Gastroesophageal sphincter (tissue), 4 donors: Measurements from ENCODE around the gene POLR1E. TPM values are rescaled to one million over a fixed set of nuclear protein-coding genes. Genes with fewer than 3 reads are reported as not detected.

ENCODE experiments used
- ATAC-seq: fragments of 150-250 bp; one replicate; pipeline ENCODE4 v1.9.1; 2016; ENCODE audit warnings: mild to moderate bottlenecking, moderate library complexity
- H3K27ac ChIP-seq, 4 donors: fragments of 200-600 bp; sonication (generic) in 3 of 4; 1 replicate in 3 of 4; 2 replicates in 1 of 4; pipeline ENCODE4 v1.5.1; 2016 to 2019
- H3K27me3 ChIP-seq: fragments of 200-600 bp; sonication (generic); one replicate; pipeline ENCODE4 v1.5.1; 2019
- H3K36me3 ChIP-seq, 2 donors: fragments of 200-600 bp; sonication (generic); one replicate each; pipeline ENCODE4 v1.5.1; 2019; ENCODE audit warnings: control low read depth in 1 of 2
- H3K4me1 ChIP-seq, 3 donors: fragments of 200-600 bp; sonication (generic); 1 replicate in 2 of 3; 2 replicates in 1 of 3; pipeline ENCODE4 v1.5.1; 2016 to 2019; ENCODE audit warnings: control low read depth in 2 of 3
- H3K4me3 ChIP-seq, 2 donors: fragments of 200-600 bp; sonication (generic); one replicate each; pipeline ENCODE4 v1.5.1; 2019; ENCODE audit warnings: mild to moderate bottlenecking in 1 of 2, moderate library complexity in 1 of 2
- H3K9me3 ChIP-seq, 3 donors: fragments of 200-600 bp; sonication (generic); one replicate each; pipeline ENCODE4 v1.5.1; 2017 to 2019; ENCODE audit warnings: control low read depth in 2 of 3
- EP300 ChIP-seq: sonication (generic); formaldehyde crosslinking; IDR thresholded peaks from one replicate; pipeline ENCODE4 v1.6.1; 2017; ENCODE audit warnings: antibody characterized with exemption, mild to moderate bottlenecking
- POLR2A ChIP-seq, 2 donors: fragments of 450-650 bp; IDR thresholded peaks; one replicate each; pipeline ENCODE4 v1.6.1; 2017; ENCODE audit warnings: antibody characterized with exemption in 2 of 2, mild to moderate bottlenecking in 2 of 2, moderate library complexity in 1 of 2
- POLR2AphosphoS5 ChIP-seq: sonication (generic); formaldehyde crosslinking; IDR thresholded peaks from one replicate; pipeline ENCODE4 v1.6.1; 2017; ENCODE audit warnings: antibody characterized with exemption
- WGBS, 2 donors: methylation state at CpG; one replicate each; pipeline ENCODE4 v1.1.5; 2018; ENCODE audit warnings: low coverage in 1 of 2; 5-methylcytosine and 5-hydroxymethylcytosine counted together
- total RNA-seq, 4 donors: library from RNA; depleted of rRNA; stranded (reverse); fragments of >200 nt; gene quantifications; one replicate each; pipeline ENCODE4 v1.1.0, GENCODE V29; 2016
- TF ChIP-seq, protein P1 (sequence below), 4 experiments: fragments of 200-600 bp in 2 of 4; fragments of 450-650 bp in 2 of 4; sonication (generic) in 1 of 4; IDR thresholded peaks; one replicate each; pipeline ENCODE4 v1.5.1; 2017 to 2019; ENCODE audit warnings: antibody characterized with exemption in 4 of 4, mild to moderate bottlenecking in 2 of 4, moderate library complexity in 2 of 4

POLR1E gene
- total RNA-seq, 4 donors from 2014 or later = 22.3 to 44.0 (median 25.4) TPM

GRCh38 chr9:37551888-37552287, 66.1 kb downstream of the POLR1E start:
- no peaks in the 10 kb centered on the region for H3K9me3 ChIP-seq
- no peak overlapping the region for H3K27ac ChIP-seq
- TF ChIP-seq, protein P1, sequence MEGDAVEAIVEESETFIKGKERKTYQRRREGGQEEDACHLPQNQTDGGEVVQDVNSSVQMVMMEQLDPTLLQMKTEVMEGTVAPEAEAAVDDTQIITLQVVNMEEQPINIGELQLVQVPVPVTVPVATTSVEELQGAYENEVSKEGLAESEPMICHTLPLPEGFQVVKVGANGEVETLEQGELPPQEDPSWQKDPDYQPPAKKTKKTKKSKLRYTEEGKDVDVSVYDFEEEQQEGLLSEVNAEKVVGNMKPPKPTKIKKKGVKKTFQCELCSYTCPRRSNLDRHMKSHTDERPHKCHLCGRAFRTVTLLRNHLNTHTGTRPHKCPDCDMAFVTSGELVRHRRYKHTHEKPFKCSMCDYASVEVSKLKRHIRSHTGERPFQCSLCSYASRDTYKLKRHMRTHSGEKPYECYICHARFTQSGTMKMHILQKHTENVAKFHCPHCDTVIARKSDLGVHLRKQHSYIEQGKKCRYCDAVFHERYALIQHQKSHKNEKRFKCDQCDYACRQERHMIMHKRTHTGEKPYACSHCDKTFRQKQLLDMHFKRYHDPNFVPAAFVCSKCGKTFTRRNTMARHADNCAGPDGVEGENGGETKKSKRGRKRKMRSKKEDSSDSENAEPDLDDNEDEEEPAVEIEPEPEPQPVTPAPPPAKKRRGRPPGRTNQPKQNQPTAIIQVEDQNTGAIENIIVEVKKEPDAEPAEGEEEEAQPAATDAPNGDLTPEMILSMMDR (IDR thresholded peaks at IDR 0.05) = no peak
- TF ChIP-seq EP300 = no peak
- no peak for TF ChIP-seq POLR2AphosphoS5
- no peak for TF ChIP-seq POLR2A (IDR thresholded peaks at IDR 0.05)
- H3K4me1 ChIP-seq = no peaks in the 10 kb centered on the region
- no peaks in the 10 kb centered on the region for H3K36me3 ChIP-seq
- no peaks in the 10 kb centered on the region for H3K27me3 ChIP-seq
- no peak overlapping the region for H3K4me3 ChIP-seq
- WGBS, 2 donors = 80 to 94% methylated on average over 2 of the region's 2 CpGs
- no peak for ATAC-seq

Other genes starting within 250 kb of the POLR1E start
- 100 to 1,000 TPM; 119 to 144 (median 134) TPM for gene GRHPR, start 63.3 kb upstream of the POLR1E start, total RNA-seq
- 10 to 100 TPM; 12.3 to 15.8 (median 13.5) TPM for gene ZBTB5, start 20.5 kb upstream of the POLR1E start, total RNA-seq
- 10 to 100 TPM in 1 of 4 donors, 1 to 10 TPM in 3; 5.1 to 10.5 (median 7.2) TPM for gene FBXO10, start 90.4 kb downstream of the POLR1E start, total RNA-seq
- gene TOMM5, start 106.6 kb downstream of the POLR1E start, total RNA-seq = 10 to 100 TPM; 46.8 to 85.6 (median 82.5) TPM
- gene FRMPD1, start 165.0 kb downstream of the POLR1E start, total RNA-seq = under 1 TPM in 1 of 4 donors, not detected in 3; 0.27 TPM